ENCODE results near the gene RAE1. TPM values are rescaled to one million over a fixed set of nuclear protein-coding genes. Genes with fewer than 3 reads are reported as not detected.

The RAE1 gene
- total RNA-seq, 3 donors from 2014 or later, result 13.8 to 26.9 (median 17.4) TPM

- Histone ChIP-seq H3K4me1 (peaks cover 5 to 11% of the 10 kb centered on the region in 2 donors), H3K36me3 (no peaks in the 10 kb centered on the region), H3K27me3 (no peaks in the 10 kb centered on the region), H3K9me3 (no peaks in the 10 kb centered on the region), H3K27ac (no peak overlapping the region), H3K4me3 (no peak overlapping the region)
- TF ChIP-seq POLR2AphosphoS5 (IDR thresholded peaks at IDR 0.05) (no peak), POLR2A (IDR thresholded peaks at IDR 0.05) (no peak)
- TF ChIP-seq, protein P1, sequence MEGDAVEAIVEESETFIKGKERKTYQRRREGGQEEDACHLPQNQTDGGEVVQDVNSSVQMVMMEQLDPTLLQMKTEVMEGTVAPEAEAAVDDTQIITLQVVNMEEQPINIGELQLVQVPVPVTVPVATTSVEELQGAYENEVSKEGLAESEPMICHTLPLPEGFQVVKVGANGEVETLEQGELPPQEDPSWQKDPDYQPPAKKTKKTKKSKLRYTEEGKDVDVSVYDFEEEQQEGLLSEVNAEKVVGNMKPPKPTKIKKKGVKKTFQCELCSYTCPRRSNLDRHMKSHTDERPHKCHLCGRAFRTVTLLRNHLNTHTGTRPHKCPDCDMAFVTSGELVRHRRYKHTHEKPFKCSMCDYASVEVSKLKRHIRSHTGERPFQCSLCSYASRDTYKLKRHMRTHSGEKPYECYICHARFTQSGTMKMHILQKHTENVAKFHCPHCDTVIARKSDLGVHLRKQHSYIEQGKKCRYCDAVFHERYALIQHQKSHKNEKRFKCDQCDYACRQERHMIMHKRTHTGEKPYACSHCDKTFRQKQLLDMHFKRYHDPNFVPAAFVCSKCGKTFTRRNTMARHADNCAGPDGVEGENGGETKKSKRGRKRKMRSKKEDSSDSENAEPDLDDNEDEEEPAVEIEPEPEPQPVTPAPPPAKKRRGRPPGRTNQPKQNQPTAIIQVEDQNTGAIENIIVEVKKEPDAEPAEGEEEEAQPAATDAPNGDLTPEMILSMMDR (IDR thresholded peaks at IDR 0.05), result no peak
- intact Hi-C loops (cut with DNase I; ENCODE audit: low total_unique reads), result no loop called here
- DNase-seq (ENCODE audit: low spot score in 2 of 2), result no peak
Measured at GRCh38 chr20:57403216-57403615, 52.2 kb downstream of the RAE1 start.

- H3K9me3 ChIP-seq, result no peaks in the 10 kb centered on the region
- H3K4me3 ChIP-seq, result no peak overlapping the region
- H3K4me1 ChIP-seq, result peaks cover 3 to 5% of the 10 kb centered on the region in 2 donors
- H3K27ac ChIP-seq, result no peak overlapping the region
- H3K27me3 ChIP-seq, result no peaks in the 10 kb centered on the region
- intact Hi-C loops (cut with DNase I; ENCODE audit: low total_unique reads), result no loop called here
- DNase-seq (ENCODE audit: low spot score in 2 of 2), result no peak
- H3K36me3 ChIP-seq, result no peaks in the 10 kb centered on the region
- no peak for TF ChIP-seq POLR2AphosphoS5 (IDR thresholded peaks at IDR 0.05)
- no peak for TF ChIP-seq POLR2A (IDR thresholded peaks at IDR 0.05)
- TF ChIP-seq, protein P1 (IDR thresholded peaks at IDR 0.05), result no peak
Measured at GRCh38 chr20:57404006-57404405, 53.0 kb downstream of the RAE1 start.

DNA sequence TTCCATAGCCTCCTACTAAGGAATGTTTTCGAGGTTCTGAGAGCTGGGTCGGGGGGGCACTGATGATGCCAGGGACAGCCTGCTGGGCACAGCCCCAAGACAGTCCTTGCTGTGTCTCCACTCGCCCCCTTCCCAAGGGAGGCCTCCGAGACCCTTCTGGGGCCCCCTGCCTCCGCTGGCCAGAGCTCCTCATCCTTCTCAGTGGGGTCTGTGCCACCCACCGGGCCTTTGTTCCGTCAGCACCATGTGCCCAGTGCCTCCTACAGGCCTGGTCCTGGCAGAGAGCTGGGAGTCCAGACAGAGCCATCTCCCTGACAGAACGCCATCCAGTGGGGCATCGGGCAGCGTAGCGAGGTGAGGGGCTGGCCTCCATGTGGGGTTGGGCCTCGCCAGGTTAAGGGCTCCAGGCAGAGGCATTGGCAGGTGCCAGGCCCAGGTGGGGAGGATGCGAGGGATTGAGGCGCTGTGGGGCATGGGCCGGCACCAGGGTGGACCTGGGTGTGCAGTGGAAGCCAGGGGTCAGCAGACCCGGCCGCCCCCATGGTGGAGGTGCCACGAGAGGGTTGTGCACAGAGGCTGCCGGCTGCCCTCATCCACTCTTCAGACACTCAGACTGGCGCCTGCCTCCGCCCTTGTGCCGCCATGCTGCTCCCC is 53.5 kb downstream of the RAE1 start:
- Histone ChIP-seq H3K4me1 (peaks cover 0 to 5% of the 10 kb centered on the region in 2 donors), H3K36me3 (no peaks in the 10 kb centered on the region), H3K27me3 (no peaks in the 10 kb centered on the region), H3K9me3 (no peaks in the 10 kb centered on the region), H3K4me3 (no peak overlapping the region), H3K27ac (no peak overlapping the region)
- no peak for DNase-seq (ENCODE audit: low spot score in 2 of 2)
- intact Hi-C loops (cut with DNase I; ENCODE audit: low total_unique reads), result no loop called here
- no peak for TF ChIP-seq POLR2AphosphoS5 (IDR thresholded peaks at IDR 0.05)
- TF ChIP-seq POLR2A (IDR thresholded peaks at IDR 0.05), result no peak
- TF ChIP-seq, protein P1 (IDR thresholded peaks at IDR 0.05), result no peak

DNA sequence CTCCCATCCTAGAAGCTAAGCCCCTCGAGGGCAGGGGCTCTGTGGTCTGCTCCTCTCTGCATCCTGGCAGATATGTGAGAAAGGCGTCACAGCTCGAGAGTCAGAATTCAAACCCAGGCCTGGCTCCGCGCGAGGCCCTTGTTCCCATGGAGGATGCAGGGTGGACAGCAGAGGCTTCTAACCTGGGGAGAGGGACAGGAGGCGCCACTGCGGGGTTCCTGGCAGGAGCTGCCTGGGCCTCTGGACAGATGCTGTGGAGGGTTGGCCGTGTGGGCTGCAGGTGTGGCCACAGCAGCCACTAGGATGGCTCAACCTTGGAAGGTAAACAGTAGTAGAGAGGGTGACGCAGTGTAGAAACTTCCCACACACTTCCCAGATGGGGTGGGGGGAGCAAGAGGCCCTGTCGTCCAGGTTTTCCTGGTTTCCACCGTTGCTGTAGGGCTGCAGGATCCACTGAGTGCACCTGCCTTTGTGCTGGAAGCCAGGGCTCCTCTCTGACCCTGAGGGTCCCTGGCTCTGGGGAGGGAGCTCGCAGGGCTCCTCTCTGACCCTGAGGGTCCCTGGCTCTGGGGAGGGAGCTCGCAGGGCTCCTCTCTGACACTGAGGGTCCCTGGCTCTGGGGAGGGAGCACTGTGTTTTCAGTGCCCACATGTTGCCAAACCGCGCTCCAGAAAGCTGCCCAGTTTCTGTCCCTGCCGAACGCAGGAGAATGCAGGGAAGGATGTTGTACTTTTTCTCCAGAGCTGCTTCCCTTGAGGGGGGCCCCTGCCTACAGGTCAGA is 54.4 kb downstream of the RAE1 start:
- Histone ChIP-seq H3K27me3 (no peaks in the 10 kb centered on the region), H3K27ac (no peak overlapping the region), H3K4me1 (no peaks in the 10 kb centered on the region), H3K4me3 (no peak overlapping the region), H3K9me3 (no peaks in the 10 kb centered on the region), H3K36me3 (no peaks in the 10 kb centered on the region)
- intact Hi-C loops (cut with DNase I; ENCODE audit: low total_unique reads), result no loop called here
- TF ChIP-seq POLR2AphosphoS5 (IDR thresholded peaks at IDR 0.05), result no peak
- TF ChIP-seq, protein P1 (IDR thresholded peaks at IDR 0.05), result no peak
- no peak for DNase-seq (ENCODE audit: low spot score in 2 of 2)

DNA sequence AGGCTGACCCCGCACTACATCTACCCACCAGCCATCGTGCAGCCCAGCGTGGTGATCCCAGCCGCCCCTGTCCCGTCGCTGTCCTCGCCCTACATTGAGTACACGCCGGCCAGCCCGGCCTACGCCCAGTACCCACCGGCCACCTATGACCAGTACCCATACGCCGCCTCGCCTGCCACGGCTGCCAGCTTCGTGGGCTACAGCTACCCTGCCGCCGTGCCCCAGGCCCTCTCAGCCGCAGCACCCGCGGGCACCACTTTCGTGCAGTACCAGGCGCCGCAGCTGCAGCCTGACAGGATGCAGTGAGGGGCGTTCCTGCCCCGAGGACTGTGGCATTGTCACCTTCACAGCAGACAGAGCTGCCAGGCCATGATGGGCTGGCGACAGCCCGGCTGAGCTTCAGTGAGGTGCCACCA is 56.5 kb downstream of the RAE1 start:
- TF ChIP-seq, protein P1 (IDR thresholded peaks at IDR 0.05), result no peak
- TF ChIP-seq POLR2AphosphoS5 (IDR thresholded peaks at IDR 0.05) (no peak), POLR2A (IDR thresholded peaks at IDR 0.05) (no peak)
- no peak overlapping the region for H3K4me3 ChIP-seq
- H3K27me3 ChIP-seq, result no peaks in the 10 kb centered on the region
- H3K4me1 ChIP-seq, result no peaks in the 10 kb centered on the region
- H3K9me3 ChIP-seq, result no peaks in the 10 kb centered on the region
- no peaks in the 10 kb centered on the region for H3K36me3 ChIP-seq
- intact Hi-C loops (cut with DNase I; ENCODE audit: low total_unique reads), result no loop called here
- no peak for DNase-seq (ENCODE audit: low spot score in 2 of 2)
- H3K27ac ChIP-seq, result no peak overlapping the region

Data from breast epithelium (tissue), 4 donors.